GM21576 (cell line): ENCODE data around the gene SDF2.

Experiments used
- ATAC-seq: cut with Tn5 transposase; IDR thresholded peaks from one replicate; pipeline ENCODE4 v1.9.1; 2021; ENCODE audit warnings: mild to moderate bottlenecking, moderate library complexity; ENCODE audit not compliant: unreplicated experiment

SDF2 gene

GRCh38 chr17:28661635-28662526 lies at the start of gene SDF2, which contains the start of gene SUPT6H:
Gene SDF2 (minus strand): TSS chr17:28661906. CDS start chr17:28661876, 30 bp downstream.
Gene SUPT6H (plus strand): TSS chr17:28662205. CDS start chr17:28673402, 11,197 bp downstream.
- peak; percentile 70 for ATAC-seq

GRCh38 chr17:28710861-28711722 lies 49.4 kb upstream of the SDF2 start:
- ATAC-seq = peak; percentile 58

- ATAC-seq = no peak
These were observed 45.6 kb upstream of the SDF2 start for GRCh38 chr17:28707339-28707720.

GRCh38 chr17:28706471-28707338 lies 45.0 kb upstream of the SDF2 start:
- no peak for ATAC-seq

- ATAC-seq = no peak
These were observed 44.1 kb upstream of the SDF2 start for GRCh38 chr17:28705728-28706334.

- no peak for ATAC-seq
These were observed 43.5 kb upstream of the SDF2 start for GRCh38 chr17:28705074-28705659.

- ATAC-seq = no peak
These were observed 42.6 kb upstream of the SDF2 start for GRCh38 chr17:28704219-28704858.

- no peak for ATAC-seq
These were observed 42.0 kb upstream of the SDF2 start for GRCh38 chr17:28703552-28704218.

- no peak for ATAC-seq
These were observed 41.0 kb upstream of the SDF2 start for GRCh38 chr17:28702752-28703150.

- ATAC-seq = no peak
These were observed 40.5 kb upstream of the SDF2 start for GRCh38 chr17:28702026-28702751.

- no peak for ATAC-seq
These were observed 39.3 kb upstream of the SDF2 start for GRCh38 chr17:28700830-28701492.

- no peak for ATAC-seq
These were observed 38.6 kb upstream of the SDF2 start for GRCh38 chr17:28700278-28700677.

- no peak for ATAC-seq
These were observed 36.7 kb upstream of the SDF2 start for GRCh38 chr17:28698253-28698941.

GRCh38 chr17:28693869-28694268 lies 32.2 kb upstream of the SDF2 start:
- no peak for ATAC-seq

- no peak for ATAC-seq
These were observed 27.3 kb upstream of the SDF2 start for GRCh38 chr17:28689011-28689410.

- ATAC-seq = no peak
These were observed 26.8 kb upstream of the SDF2 start for GRCh38 chr17:28688481-28688880.

GRCh38 chr17:28686296-28686695 lies 24.6 kb upstream of the SDF2 start:
- ATAC-seq = no peak
